Stimulated activated effector memory CD8-positive, alpha-beta T cell treated with anti-CD3 and anti-CD28 coated beads, Interleukin-12 subunit alpha, Interleukin-12 subunit beta, amount 100 ng/mL, for 72 hours (primary cell): ENCODE results near the gene ATE1.

ENCODE experiments used
- ATAC-seq: fragments of 150-1000 bp; cut with Tn5 transposase; 2 replicates; pipeline ENCODE4 v1.10.0; 2021
- DNase-seq, 2 donors: peaks; one replicate each; pipeline ENCODE4 v3.0.0; 2021 to 2022; ENCODE audit warnings: low spot score in 2 of 2
- H3K27ac Mint-ChIP-seq: one replicate; pipeline ENCODE4 v1.8.0; 2022; ENCODE audit warnings: mild to moderate bottlenecking, mixed read lengths
- H3K36me3 Mint-ChIP-seq: one replicate; pipeline ENCODE4 v1.8.0; 2022; ENCODE audit warnings: mild to moderate bottlenecking, mixed read lengths
- H3K4me1 Mint-ChIP-seq: one replicate; pipeline ENCODE4 v1.8.0; 2022; ENCODE audit warnings: mixed read lengths
- H3K4me3 Mint-ChIP-seq: one replicate; pipeline ENCODE4 v1.8.0; 2022; ENCODE audit warnings: mild to moderate bottlenecking, mixed read lengths
- H3K9me3 Mint-ChIP-seq: one replicate; pipeline ENCODE4 v1.8.0; 2022; ENCODE audit warnings: mixed read lengths

Gene ATE1

DNA sequence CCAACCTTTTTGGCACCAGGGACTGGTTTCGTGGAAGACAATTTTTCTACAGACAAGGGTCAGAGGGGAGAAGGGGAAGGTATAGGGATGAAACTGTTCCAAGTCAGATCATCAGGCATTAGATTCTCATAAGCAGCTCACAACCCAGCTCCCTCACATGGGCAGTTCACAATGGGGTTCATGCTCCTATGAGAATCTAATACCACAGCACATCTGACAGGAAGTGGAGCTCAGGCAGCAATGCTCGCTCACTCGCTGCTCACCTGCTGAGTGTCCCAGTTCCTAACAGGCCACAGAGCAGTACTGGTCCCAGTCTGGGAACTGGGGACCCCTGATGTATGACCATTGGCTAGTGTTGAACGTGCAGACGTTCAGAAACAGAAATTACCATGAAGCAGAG is 63.7 kb downstream of the ATE1 start:
- Mint-ChIP-seq H3K36me3 (peaks cover 28% of the 10 kb centered on the region), H3K9me3 (no peaks in the 10 kb centered on the region), H3K4me1 (no peaks in the 10 kb centered on the region), H3K27ac (no peak overlapping the region), H3K4me3 (no peak overlapping the region)
- ATAC-seq (no peak), DNase-seq (no peak)

DNA sequence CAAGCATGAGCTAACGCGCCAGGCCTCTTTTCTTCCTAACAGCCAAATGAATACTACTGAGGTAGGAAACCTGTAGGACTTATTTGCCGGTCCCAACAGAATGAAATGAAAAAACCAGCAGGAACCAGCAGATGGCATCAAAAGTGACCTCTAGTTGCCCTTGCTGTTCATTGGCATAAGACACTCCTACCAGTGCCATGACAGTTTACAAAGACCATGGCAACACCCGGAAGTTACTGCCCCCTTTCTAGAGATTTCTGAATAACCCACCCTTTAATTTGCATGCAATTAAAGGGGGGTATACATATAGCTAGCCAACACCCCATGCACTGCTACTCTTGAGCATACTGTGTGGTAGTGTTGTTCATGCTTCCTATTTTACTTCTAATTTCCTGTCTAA is 65.2 kb downstream of the ATE1 start:
- no peaks in the 10 kb centered on the region for H3K9me3 Mint-ChIP-seq
- DNase-seq, result no peak
- no peak for ATAC-seq
- no peaks in the 10 kb centered on the region for H3K4me1 Mint-ChIP-seq
- peaks cover 18% of the 10 kb centered on the region for H3K36me3 Mint-ChIP-seq
- no peak overlapping the region for H3K4me3 Mint-ChIP-seq
- H3K27ac Mint-ChIP-seq, result no peak overlapping the region

DNA sequence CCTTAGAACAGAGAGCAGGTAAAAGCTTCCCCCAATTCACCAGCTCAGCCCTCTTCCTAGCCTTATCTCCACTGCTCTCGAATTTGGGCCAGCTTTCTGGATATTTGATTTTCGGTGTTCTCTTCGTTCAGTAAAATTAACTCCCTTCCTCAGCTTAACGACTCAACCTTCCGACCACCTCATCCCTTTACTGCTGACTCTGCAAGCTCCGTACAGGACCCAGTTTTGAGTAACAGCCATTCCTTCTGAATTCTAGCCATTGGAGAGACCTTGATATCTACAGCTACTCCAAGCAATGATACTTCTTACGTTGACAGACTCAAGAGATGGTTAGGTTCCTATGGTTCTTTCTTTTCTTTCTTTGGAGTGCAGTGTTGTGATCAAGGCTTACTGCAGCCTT is 65.8 kb downstream of the ATE1 start:
- H3K27ac Mint-ChIP-seq, result no peak overlapping the region
- no peaks in the 10 kb centered on the region for H3K9me3 Mint-ChIP-seq
- ATAC-seq (no peak), DNase-seq (no peak)
- H3K4me1 Mint-ChIP-seq, result no peaks in the 10 kb centered on the region
- peaks cover 18% of the 10 kb centered on the region for H3K36me3 Mint-ChIP-seq
- no peak overlapping the region for H3K4me3 Mint-ChIP-seq

DNA sequence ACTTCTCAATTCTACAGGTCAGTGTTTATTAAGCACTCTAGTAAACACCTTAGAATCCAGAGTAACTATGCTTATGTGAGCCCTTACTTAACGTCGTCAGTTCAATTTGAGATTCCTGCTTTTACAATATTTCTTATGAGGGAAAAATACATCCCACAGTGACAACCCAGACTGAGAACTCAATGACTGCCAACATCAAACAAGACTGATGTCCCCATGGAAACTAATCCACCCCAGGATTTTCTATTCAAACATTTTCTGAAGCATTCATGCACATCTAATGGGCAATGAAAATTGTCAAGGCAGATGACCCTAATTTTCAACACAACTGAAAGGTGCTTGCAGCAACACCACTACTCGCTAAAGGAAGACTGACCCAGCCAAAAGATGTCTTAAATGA is 67.0 kb downstream of the ATE1 start:
- H3K4me1 Mint-ChIP-seq, result no peaks in the 10 kb centered on the region
- H3K9me3 Mint-ChIP-seq, result no peaks in the 10 kb centered on the region
- ATAC-seq, result no peak
- H3K36me3 Mint-ChIP-seq, result peaks cover 18% of the 10 kb centered on the region
- H3K4me3 Mint-ChIP-seq, result no peak overlapping the region
- no peak for DNase-seq
- no peak overlapping the region for H3K27ac Mint-ChIP-seq

DNA sequence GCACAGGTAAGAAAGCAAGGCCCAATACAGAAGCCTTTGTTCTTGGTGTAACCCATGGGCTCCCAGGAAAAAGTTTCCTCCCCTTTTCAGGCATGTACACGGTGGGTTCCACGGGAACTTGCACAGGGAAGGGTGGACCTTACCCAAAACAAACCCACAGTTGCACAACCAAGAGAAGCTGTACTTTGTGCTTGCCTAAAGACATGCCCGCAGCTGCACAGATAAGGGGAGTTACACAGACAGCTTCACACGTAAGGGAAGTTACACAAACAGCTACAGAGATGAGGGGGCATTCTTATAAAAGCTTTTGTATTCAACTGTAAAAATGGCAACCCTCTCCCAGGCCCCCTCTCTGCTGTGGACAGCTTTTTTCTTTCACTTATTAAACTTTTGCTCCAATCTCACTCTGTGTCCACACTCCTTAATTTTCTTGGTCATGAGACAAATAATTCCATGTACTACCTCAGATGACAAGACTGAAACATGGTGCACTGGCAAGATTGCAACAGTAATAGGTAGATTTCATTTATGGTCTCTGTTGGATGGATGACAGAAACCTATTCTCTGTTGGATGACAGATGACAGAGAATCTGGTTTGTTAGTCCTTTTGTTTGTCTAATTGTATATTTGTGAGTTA is 72.9 kb downstream of the ATE1 start:
- Mint-ChIP-seq H3K9me3 (no peaks in the 10 kb centered on the region), H3K4me3 (no peak overlapping the region), H3K4me1 (no peaks in the 10 kb centered on the region), H3K27ac (no peak overlapping the region), H3K36me3 (peaks cover 34% of the 10 kb centered on the region)
- no peak for DNase-seq
- no peak for ATAC-seq

DNA sequence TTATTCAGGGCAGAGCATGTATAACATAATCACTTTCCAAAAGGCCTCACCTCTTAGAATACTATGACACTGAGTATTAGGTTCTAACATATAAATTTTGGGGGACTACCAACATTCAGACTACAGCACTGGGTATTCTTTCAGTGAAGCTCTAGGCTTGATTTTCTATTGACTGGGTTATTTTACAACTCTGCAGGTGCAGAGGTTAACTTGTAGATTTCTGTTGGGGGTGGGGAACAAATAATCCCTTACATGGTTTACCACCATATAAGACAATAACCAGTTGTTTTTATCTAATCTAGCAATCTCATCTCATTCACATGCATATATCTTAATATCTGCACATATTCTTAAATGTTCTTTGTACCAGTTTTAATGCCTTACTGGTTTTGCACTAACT is 73.9 kb downstream of the ATE1 start:
- Mint-ChIP-seq H3K4me3 (no peak overlapping the region), H3K27ac (no peak overlapping the region), H3K9me3 (no peaks in the 10 kb centered on the region), H3K36me3 (peaks cover 43% of the 10 kb centered on the region), H3K4me1 (no peaks in the 10 kb centered on the region)
- no peak for DNase-seq
- no peak for ATAC-seq

DNA sequence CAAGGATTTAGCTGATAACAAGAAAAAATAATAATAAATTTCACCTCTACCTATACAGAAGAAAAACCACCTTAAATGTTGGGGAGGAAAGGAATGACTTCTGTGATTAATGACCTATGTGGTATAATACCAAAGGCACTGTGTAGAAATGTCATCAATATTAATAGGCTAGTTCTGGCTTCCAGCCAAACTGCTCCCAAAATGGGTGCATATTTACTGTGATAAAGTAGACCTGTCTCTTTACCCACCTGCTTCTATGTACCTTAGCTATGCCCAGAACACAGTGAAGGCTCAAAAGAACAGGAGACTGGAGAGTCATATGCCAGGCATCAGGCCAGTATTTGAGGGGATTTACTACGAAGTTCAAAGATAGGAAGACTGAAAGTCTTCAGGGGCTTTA is 76.0 kb downstream of the ATE1 start:
- Mint-ChIP-seq H3K4me1 (no peaks in the 10 kb centered on the region), H3K36me3 (peaks cover 64% of the 10 kb centered on the region), H3K4me3 (no peak overlapping the region), H3K9me3 (no peaks in the 10 kb centered on the region), H3K27ac (no peak overlapping the region)
- DNase-seq (no peak), ATAC-seq (no peak)

DNA sequence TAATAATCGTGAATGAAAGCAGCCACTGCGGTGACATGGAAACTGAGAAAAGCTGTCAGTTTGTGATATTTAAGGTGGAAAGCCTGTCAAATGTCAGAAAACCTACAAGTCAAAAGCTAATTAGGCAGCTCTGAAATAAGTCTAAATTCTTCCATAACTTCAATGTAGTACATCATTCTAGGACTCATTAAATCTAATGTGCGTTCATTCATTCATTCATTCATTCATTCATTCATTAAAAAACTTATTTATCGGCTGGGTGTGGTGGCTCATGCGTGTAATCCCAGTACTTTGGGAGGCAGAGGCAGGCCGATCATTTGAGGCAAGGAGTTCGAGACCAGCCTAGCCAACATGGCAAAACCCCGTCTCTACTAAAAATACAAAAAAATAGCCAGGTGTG is 79.7 kb downstream of the ATE1 start:
- ATAC-seq (no peak), DNase-seq (no peak)
- H3K4me1 Mint-ChIP-seq, result peaks cover 11% of the 10 kb centered on the region
- H3K9me3 Mint-ChIP-seq, result peaks cover 6% of the 10 kb centered on the region
- no peak overlapping the region for H3K4me3 Mint-ChIP-seq
- H3K27ac Mint-ChIP-seq, result no peak overlapping the region
- peaks cover 67% of the 10 kb centered on the region for H3K36me3 Mint-ChIP-seq

DNA sequence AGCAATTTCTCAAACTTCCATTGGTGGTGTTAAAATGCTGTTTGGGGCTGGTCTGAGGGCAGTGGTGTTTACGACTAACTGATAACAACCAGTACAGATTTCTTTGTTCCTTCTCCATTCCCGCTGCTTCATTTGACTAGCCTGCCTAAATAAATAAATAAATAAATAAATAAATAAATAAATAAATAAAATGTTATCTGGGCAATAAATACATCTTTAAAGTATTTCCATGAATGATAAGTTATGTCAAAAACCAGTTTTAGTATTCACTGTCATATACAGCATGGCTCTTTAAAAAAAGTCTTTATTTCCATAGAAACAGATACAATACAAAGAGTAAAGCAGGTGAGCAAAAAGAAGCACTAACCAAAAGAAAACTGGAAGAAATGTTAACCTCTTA is 81.3 kb downstream of the ATE1 start:
- ATAC-seq (no peak), DNase-seq (no peak)
- peaks cover 58% of the 10 kb centered on the region for H3K36me3 Mint-ChIP-seq
- peaks cover 11% of the 10 kb centered on the region for H3K4me1 Mint-ChIP-seq
- H3K4me3 Mint-ChIP-seq, result no peak overlapping the region
- no peak overlapping the region for H3K27ac Mint-ChIP-seq
- peaks cover 6% of the 10 kb centered on the region for H3K9me3 Mint-ChIP-seq

DNA sequence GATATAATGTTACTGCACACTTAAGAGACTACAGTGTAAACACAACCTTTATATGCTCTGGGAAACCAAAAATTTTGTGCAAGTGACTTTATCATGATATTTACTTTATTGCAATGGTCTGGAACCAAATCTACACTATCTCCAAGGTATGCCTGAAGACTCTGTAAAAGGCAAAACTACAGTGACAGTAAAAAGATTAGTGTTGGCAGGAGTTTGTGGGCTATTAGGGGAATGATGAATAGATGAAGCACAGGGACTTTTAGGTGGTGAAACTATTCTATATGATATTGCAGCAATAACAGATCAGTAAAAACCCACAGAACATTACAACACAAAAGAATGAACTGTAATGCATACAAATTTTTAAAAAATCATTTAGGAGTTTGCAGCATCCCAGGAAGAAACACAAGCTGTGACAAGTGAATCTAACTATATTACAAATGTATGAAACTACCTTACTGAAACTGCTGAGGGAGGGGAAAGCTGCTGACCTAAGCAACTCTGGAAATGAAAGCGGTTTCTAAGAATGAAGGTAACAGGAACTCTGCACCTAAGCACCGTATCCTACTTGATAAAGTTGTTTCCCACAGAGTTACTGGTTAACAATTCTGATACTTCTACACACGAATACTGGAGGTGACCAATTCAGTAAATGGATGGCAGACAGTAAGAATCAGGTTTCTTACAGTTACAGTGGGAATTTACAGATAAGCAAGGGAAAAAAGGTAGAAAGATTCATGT is 82.6 kb downstream of the ATE1 start:
- DNase-seq, result peak in 1 of 2 donors; percentile 55
- ATAC-seq, result peak; percentile 89
- H3K9me3 Mint-ChIP-seq, result peaks cover 6% of the 10 kb centered on the region
- H3K36me3 Mint-ChIP-seq, result peaks cover 46% of the 10 kb centered on the region
- no peak overlapping the region for H3K4me3 Mint-ChIP-seq
- peaks cover 11% of the 10 kb centered on the region for H3K4me1 Mint-ChIP-seq
- H3K27ac Mint-ChIP-seq, result no peak overlapping the region

DNA sequence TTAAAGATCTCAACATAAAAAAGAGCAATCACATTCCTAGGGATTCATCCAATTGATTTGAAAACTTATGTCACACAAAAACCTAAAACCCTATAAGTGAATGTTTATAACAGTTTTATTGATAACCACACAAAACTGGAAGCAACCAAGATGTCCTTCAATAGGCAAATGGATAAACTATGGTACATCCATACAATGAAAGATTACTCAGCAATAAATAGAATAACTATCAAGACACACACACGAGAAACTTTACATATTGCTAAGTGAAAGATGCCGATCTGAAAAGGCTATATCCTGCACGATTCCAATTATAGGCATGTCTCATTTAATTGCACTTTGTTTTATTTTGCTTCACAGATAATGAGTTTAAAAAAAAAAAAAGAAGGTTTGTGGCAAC is 83.3 kb downstream of the ATE1 start:
- Mint-ChIP-seq H3K27ac (no peak overlapping the region), H3K4me3 (no peak overlapping the region), H3K9me3 (peaks cover 6% of the 10 kb centered on the region), H3K4me1 (peaks cover 11% of the 10 kb centered on the region), H3K36me3 (peaks cover 39% of the 10 kb centered on the region)
- ATAC-seq (no peak), DNase-seq (no peak)

DNA sequence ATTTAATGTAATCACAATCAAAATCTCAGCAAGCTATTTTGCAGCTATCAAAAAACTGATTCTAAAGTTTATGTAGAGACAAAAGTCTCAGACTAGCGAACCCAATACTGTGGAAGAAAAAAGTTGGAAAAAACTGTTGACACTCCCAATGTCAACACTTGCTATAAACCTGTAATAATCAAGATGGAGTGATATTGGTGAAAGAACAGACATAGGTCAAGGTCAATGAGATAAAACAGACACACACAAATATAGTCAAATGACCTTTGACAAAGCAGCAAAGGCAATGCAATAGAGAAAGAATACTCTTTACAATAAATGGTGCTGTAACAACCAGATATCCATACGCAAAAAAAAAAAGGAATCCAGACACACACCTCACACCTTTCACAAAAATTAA is 84.5 kb downstream of the ATE1 start:
- DNase-seq (no peak), ATAC-seq (no peak)
- Mint-ChIP-seq H3K36me3 (peaks cover 33% of the 10 kb centered on the region), H3K27ac (no peak overlapping the region), H3K4me3 (no peak overlapping the region), H3K9me3 (peaks cover 6% of the 10 kb centered on the region), H3K4me1 (peaks cover 14% of the 10 kb centered on the region)

DNA sequence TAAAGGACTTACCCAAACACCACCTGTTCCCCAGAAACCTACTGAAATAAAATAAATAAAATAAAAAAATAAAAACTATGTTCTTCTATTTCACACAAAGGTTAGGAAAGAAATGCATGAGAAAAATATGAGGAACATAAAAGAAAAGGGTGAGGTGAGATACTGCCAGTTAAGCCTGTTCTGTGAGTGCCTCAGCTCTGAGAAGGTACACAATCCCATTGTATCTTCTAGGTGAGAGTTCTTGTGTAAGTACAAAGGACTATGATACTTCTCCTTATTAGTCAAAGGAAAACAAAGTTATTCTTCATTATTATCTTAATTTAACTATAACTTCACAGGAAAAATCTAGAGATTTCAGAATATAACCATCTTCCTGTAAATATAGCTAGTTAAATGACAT is 86.0 kb downstream of the ATE1 start:
- H3K27ac Mint-ChIP-seq, result no peak overlapping the region
- H3K36me3 Mint-ChIP-seq, result peaks cover 18% of the 10 kb centered on the region
- ATAC-seq, result no peak
- H3K9me3 Mint-ChIP-seq, result peaks cover 6% of the 10 kb centered on the region
- H3K4me1 Mint-ChIP-seq, result peaks cover 21% of the 10 kb centered on the region
- no peak for DNase-seq
- no peak overlapping the region for H3K4me3 Mint-ChIP-seq

DNA sequence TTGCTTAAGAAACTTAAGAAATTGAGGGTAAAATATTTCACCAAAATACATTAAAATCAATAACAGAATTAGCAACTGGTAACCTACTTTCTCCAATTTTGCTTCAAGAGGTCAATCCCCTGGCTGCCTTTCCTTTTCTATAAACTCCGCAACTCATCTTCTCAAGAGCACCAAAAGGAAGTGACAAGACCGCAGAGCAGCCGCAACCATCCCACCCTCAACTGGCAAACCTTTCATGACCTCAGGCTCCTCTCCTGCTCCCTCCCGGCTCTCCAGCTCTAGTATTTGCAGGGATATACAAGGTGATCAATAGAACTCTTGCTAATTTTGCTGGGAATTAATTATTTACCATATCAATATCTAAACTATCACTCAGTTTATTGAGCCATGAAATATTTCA is 88.9 kb downstream of the ATE1 start:
- no peak overlapping the region for H3K4me3 Mint-ChIP-seq
- H3K4me1 Mint-ChIP-seq, result peaks cover 10% of the 10 kb centered on the region
- H3K27ac Mint-ChIP-seq, result no peak overlapping the region
- ATAC-seq (no peak), DNase-seq (no peak)
- peaks cover 31% of the 10 kb centered on the region for H3K36me3 Mint-ChIP-seq
- no peaks in the 10 kb centered on the region for H3K9me3 Mint-ChIP-seq

DNA sequence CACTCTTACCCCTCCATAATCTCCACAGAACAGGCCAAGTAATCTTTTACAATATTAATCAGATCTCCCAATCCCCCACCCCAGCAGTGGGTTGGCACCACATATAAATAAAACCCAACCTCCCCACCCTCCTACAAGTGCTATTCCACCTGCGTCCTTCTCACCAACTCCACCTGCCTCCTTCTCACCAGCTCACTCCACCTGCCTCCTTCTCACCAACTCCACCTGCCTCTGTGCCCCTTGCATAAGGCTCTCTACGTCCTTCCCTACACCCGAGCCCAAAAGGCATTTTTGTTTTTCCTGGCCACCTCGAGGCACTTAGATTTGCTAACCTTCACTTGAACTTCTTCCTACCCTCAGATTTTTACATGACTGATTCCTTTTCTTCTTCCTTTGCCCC is 89.7 kb downstream of the ATE1 start:
- Mint-ChIP-seq H3K36me3 (peaks cover 31% of the 10 kb centered on the region), H3K4me1 (peaks cover 10% of the 10 kb centered on the region), H3K4me3 (no peak overlapping the region), H3K9me3 (no peaks in the 10 kb centered on the region), H3K27ac (no peak overlapping the region)
- DNase-seq (no peak), ATAC-seq (no peak)

DNA sequence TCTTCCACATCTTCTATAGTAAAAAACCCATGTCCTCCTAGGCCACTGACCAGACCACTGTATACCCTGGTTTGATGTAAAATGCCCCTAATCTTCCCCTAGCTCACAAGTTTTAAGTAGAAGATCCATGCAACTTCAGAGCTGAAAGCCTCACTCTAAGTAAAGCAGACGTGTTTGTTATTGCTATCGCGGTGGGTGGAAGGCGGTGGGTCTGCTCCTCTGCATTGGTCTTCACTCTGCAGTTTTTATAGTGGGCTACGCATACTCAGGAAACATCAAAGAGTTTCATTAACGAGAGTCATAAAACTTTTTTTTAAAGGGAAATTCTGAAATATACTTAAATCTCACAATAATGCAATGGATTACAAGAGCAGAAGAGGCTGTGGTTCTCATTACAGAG is 91.7 kb downstream of the ATE1 start:
- H3K4me1 Mint-ChIP-seq, result peaks cover 10% of the 10 kb centered on the region
- peaks cover 31% of the 10 kb centered on the region for H3K36me3 Mint-ChIP-seq
- no peak for ATAC-seq

More for the DNA sequence above, 91.7 kb downstream of the ATE1 start:
- H3K9me3 Mint-ChIP-seq, result no peaks in the 10 kb centered on the region
- H3K4me3 Mint-ChIP-seq, result no peak overlapping the region
- H3K27ac Mint-ChIP-seq, result peak overlapping the region; percentile 2
- no peak for DNase-seq
